ENCODE data around the gene ISG20L2.

GRCh38 chr1:156728599-156729462, at the start of gene ISG20L2:
- TF ChIP-seq CTCF (IDR thresholded peaks at IDR 0.05) (no peak), EZH2phosphoT487 (IDR thresholded peaks at IDR 0.05) (no peak)
